BE2C (cell line): ENCODE results near the gene PTPRG.

Experiments used
- DNase-seq: peaks from one replicate; pipeline ENCODE4 v3.0.0-alpha.2; 2020
- H3K27me3 ChIP-seq: fragments of 250-450 bp; sonication (Bioruptor Pico); 2 replicates; pipeline ENCODE4 v1.5.1; 2020; ENCODE audit warnings: mild to moderate bottlenecking
- H3K36me3 ChIP-seq: fragments of 250-450 bp; sonication (Bioruptor Pico); 2 replicates; pipeline ENCODE4 v1.5.1; 2020; ENCODE audit warnings: mild to moderate bottlenecking
- H3K4me1 ChIP-seq: fragments of 250-450 bp; sonication (Bioruptor Pico); 2 replicates; pipeline ENCODE4 v1.5.1; 2020
- H3K4me3 ChIP-seq: 2 replicates; pipeline ENCODE4 v1.5.1; 2011; ENCODE audit warnings: low read depth, low read length
- H3K9me3 ChIP-seq: fragments of 250-450 bp; sonication (Bioruptor Pico); 2 replicates; pipeline ENCODE4 v1.5.1; 2020
- CTCF ChIP-seq: IDR thresholded peaks from 2 replicates; pipeline ENCODE4 v1.5.1; 2012; ENCODE audit warnings: mild to moderate bottlenecking, low read depth, low read length

PTPRG gene

GRCh38 chr3:62093025-62093424 lies 531.7 kb downstream of the PTPRG start:
- no peak for TF ChIP-seq CTCF
- DNase-seq, result no peak
- H3K4me1 ChIP-seq, result no peaks in the 10 kb centered on the region
- H3K27me3 ChIP-seq, result peaks cover 25% of the 10 kb centered on the region
- H3K36me3 ChIP-seq, result no peaks in the 10 kb centered on the region
- H3K9me3 ChIP-seq, result no peaks in the 10 kb centered on the region
- H3K4me3 ChIP-seq, result no peak overlapping the region

GRCh38 chr3:62094461-62094860 lies 533.1 kb downstream of the PTPRG start:
- no peaks in the 10 kb centered on the region for H3K4me1 ChIP-seq
- H3K9me3 ChIP-seq, result no peaks in the 10 kb centered on the region
- no peak for DNase-seq
- H3K36me3 ChIP-seq, result no peaks in the 10 kb centered on the region
- no peak for TF ChIP-seq CTCF
- peaks cover 33% of the 10 kb centered on the region for H3K27me3 ChIP-seq
- no peak overlapping the region for H3K4me3 ChIP-seq

- no peak for TF ChIP-seq CTCF
- H3K4me1 ChIP-seq, result no peaks in the 10 kb centered on the region
- DNase-seq, result no peak
- H3K27me3 ChIP-seq, result peaks cover 33% of the 10 kb centered on the region
- H3K36me3 ChIP-seq, result no peaks in the 10 kb centered on the region
- no peaks in the 10 kb centered on the region for H3K9me3 ChIP-seq
- no peak overlapping the region for H3K4me3 ChIP-seq
These were observed 533.7 kb downstream of the PTPRG start for GRCh38 chr3:62095080-62095479.

- Histone ChIP-seq H3K9me3 (no peaks in the 10 kb centered on the region), H3K4me1 (no peaks in the 10 kb centered on the region), H3K4me3 (no peak overlapping the region), H3K27me3 (peaks cover 33% of the 10 kb centered on the region), H3K36me3 (no peaks in the 10 kb centered on the region)
- no peak for DNase-seq
- TF ChIP-seq CTCF, result no peak
These were observed 534.4 kb downstream of the PTPRG start for GRCh38 chr3:62095756-62096155.

GRCh38 chr3:62096521-62096920 lies 535.1 kb downstream of the PTPRG start:
- no peaks in the 10 kb centered on the region for H3K4me1 ChIP-seq
- H3K27me3 ChIP-seq, result peaks cover 27% of the 10 kb centered on the region
- no peaks in the 10 kb centered on the region for H3K9me3 ChIP-seq
- TF ChIP-seq CTCF, result no peak
- H3K36me3 ChIP-seq, result no peaks in the 10 kb centered on the region
- no peak overlapping the region for H3K4me3 ChIP-seq
- no peak for DNase-seq

GRCh38 chr3:62097121-62097520 lies 535.8 kb downstream of the PTPRG start:
- Histone ChIP-seq H3K9me3 (no peaks in the 10 kb centered on the region), H3K27me3 (peaks cover 29% of the 10 kb centered on the region), H3K4me3 (no peak overlapping the region), H3K36me3 (no peaks in the 10 kb centered on the region), H3K4me1 (no peaks in the 10 kb centered on the region)
- no peak for TF ChIP-seq CTCF
- no peak for DNase-seq
